K562 (cell line): ENCODE measurements around the gene AP1M2. TPM values are rescaled to one million over a fixed set of nuclear protein-coding genes. Genes with fewer than 3 reads are reported as not detected.
A peak's percentile ranks its signal among the peaks of the same experiment; 100 is the strongest.

Experiments used
- ATF1 ChIP-seq, 2 experiments: fragments of 450-650 bp in 1 of 2; IDR thresholded peaks; 2 replicates each; pipeline ENCODE4 v1.6.1; 2016; ENCODE audit warnings: missing compliant biosample characterization in 1 of 2, missing genetic modification characterization in 1 of 2
- BHLHE40 ChIP-seq: IDR thresholded peaks from 2 replicates; pipeline ENCODE4 v1.6.1; 2011; ENCODE audit warnings: low read length, improper control_type of control experiment
- BRF2 ChIP-seq: IDR thresholded peaks from 3 replicates; pipeline ENCODE4 v1.6.1; 2011; ENCODE audit warnings: borderline replicate concordance, mild to moderate bottlenecking; ENCODE audit not compliant: insufficient read length, insufficient read depth
- CBX1 ChIP-seq: sonication (generic); IDR thresholded peaks from 2 replicates; pipeline ENCODE4 v1.6.1; 2016; ENCODE audit warnings: antibody characterized with exemption, low read depth, mild to moderate bottlenecking
- CHCHD3 ChIP-seq: fragments of 250-450 bp; sonication (Bioruptor Pico); IDR thresholded peaks from 2 replicates; pipeline ENCODE4 v2.1.2; 2022; ENCODE audit warnings: mild to moderate bottlenecking
- CHD2 ChIP-seq: IDR thresholded peaks from 2 replicates; pipeline ENCODE4 v1.6.1; 2011; ENCODE audit warnings: low read depth, low read length
- E2F3 ChIP-seq: fragments of 250-450 bp; sonication (Bioruptor Pico); IDR thresholded peaks from 2 replicates; pipeline ENCODE4 v1.4.0; 2020; ENCODE audit warnings: mild to moderate bottlenecking
- ETV5 ChIP-seq: sonication (generic); formaldehyde crosslinking; IDR thresholded peaks from 2 replicates; pipeline ENCODE4 v1.4.0; 2020; ENCODE audit warnings: low read depth, mild to moderate bottlenecking, missing genetic modification reagents
- IFI16 ChIP-seq: fragments of 250-450 bp; sonication (Bioruptor Pico); IDR thresholded peaks from 2 replicates; pipeline ENCODE4 v2.1.2; 2022; ENCODE audit warnings: mild to moderate bottlenecking, inconsistent platforms
- IRF9 ChIP-seq: fragments of 450-650 bp; IDR thresholded peaks from 2 replicates; pipeline ENCODE4 v1.6.1; 2016; ENCODE audit warnings: missing biosample characterization, missing genetic modification characterization
- KLF16 ChIP-seq: IDR thresholded peaks from 2 replicates; pipeline ENCODE4 v1.6.1; 2016; ENCODE audit warnings: antibody characterized with exemption
- MAFK ChIP-seq: IDR thresholded peaks from 2 replicates; pipeline ENCODE4 v1.6.1; 2011; ENCODE audit warnings: low read length, improper control_type of control experiment
- MAZ ChIP-seq, 2 experiments: fragments of 450-650 bp in 1 of 2; sonication (generic) in 1 of 2; formaldehyde crosslinking; IDR thresholded peaks in 1 of 2; conservative IDR thresholded peaks in 1 of 2; 2 replicates each; pipeline versions ENCODE4 v1.4.0 to v1.5.0; 2020; ENCODE audit warnings: mild to moderate bottlenecking in 1 of 2, missing genetic modification reagents in 1 of 2
- MTA1 ChIP-seq: fragments of 450-650 bp; IDR thresholded peaks from 2 replicates; pipeline ENCODE4 v1.6.1; 2017; ENCODE audit warnings: borderline replicate concordance
- POLR2A ChIP-seq: fragments of 450-650 bp; conservative IDR thresholded peaks from 2 replicates; pipeline ENCODE4 v1.6.1; 2016
- VEZF1 ChIP-seq: fragments of 200-800 bp; sonication (Bioruptor generic); IDR thresholded peaks from 2 replicates; pipeline ENCODE4 v1.6.1; 2017; ENCODE audit warnings: missing genetic modification characterization, missing compliant biosample characterization
- ZBTB8A ChIP-seq: fragments of 450-650 bp; IDR thresholded peaks from 2 replicates; pipeline ENCODE4 v1.6.1; 2018; ENCODE audit warnings: mild to moderate bottlenecking, moderate library complexity; ENCODE audit not compliant: partially characterized antibody
- ZNF23 ChIP-seq: fragments of 250-450 bp; sonication (Bioruptor Pico); IDR thresholded peaks from 2 replicates; pipeline ENCODE4 v1.4.0; 2020; ENCODE audit warnings: mild to moderate bottlenecking
- ZNF239 ChIP-seq: fragments of 250-450 bp; sonication (Bioruptor Pico); IDR thresholded peaks from 2 replicates; pipeline ENCODE4 v1.4.0; 2020; ENCODE audit warnings: mild to moderate bottlenecking
- ZNF408 ChIP-seq: fragments of 250-450 bp; sonication (Bioruptor Pico); IDR thresholded peaks from 2 replicates; pipeline ENCODE4 v1.4.0; 2020; ENCODE audit warnings: low read depth, mild to moderate bottlenecking, moderate library complexity
- ZNF518B ChIP-seq: fragments of 250-450 bp; sonication (Bioruptor Pico); IDR thresholded peaks from 2 replicates; pipeline ENCODE4 v1.5.0; 2021; ENCODE audit warnings: mild to moderate bottlenecking, moderate library complexity
- polyA plus RNA-seq, 8 experiments: library from polyadenylated mRNA; depleted of rRNA in 4 of 8; stranded (reverse) in 5 of 8; unstranded in 3 of 8; fragments of >200 nt; fragmentation: Nextera tagmentation in 2 of 8; fragmentation: Illumina TruSeq in 1 of 8; extraction: Ambion mirVana in 2 of 8; extraction: Trizol in 1 of 8; gene quantifications; 2 replicates each; pipeline versions ENCODE4 v1.2.1 to v1.2.3, GENCODE V29; 2011 to 2014; ENCODE audit warnings: inconsistent platforms in 1 of 8, missing spikeins in 1 of 8
- total RNA-seq, 7 experiments: library from RNA; depleted of rRNA in 6 of 7; stranded (reverse); fragments of >200 nt in 6 of 7; fragmentation: Illumina TruSeq in 2 of 7; extraction: Trizol in 2 of 7; gene quantifications; 2 replicates each; pipeline versions ENCODE4 v1.2.1 to v1.2.3, GENCODE V29; 2011 to 2021; ENCODE audit warnings: low replicate concordance in 1 of 7

Gene AP1M2
- total and polyA plus RNA-seq, 9 of the 15 experiments (the other 6 are each of a cell fraction or from before 2014, with no cell fraction given) = 0.33 to 1.4 (median 0.89) TPM; not detected in 1

- TF ChIP-seq ETV5 (CRISPR knock-in tag) (peak; percentile 58; the same call in 1 of the 2 replicates), CHCHD3 (CRISPR knock-in tag) (no peak), ATF1 (CRISPR knock-in tag; IDR thresholded peaks at IDR 0.05) (no peak), ATF1 (tag; IDR thresholded peaks at IDR 0.05) (peak; percentile 55; the same call in 1 of the 2 replicates), CBX1 (peak; percentile 71; the same call in 1 of the 2 replicates), MTA1 (no peak), ZNF23 (CRISPR knock-in tag) (no peak), CHD2 (no peak), MAFK (no peak), BRF2 (no peak), ZNF408 (CRISPR knock-in tag) (no peak), IFI16 (CRISPR knock-in tag) (no peak), KLF16 (no peak), POLR2A (peak; percentile 83), MAZ (CRISPR knock-in tag; conservative IDR thresholded peaks at IDR 0.05 in 1 of 2, IDR thresholded peaks at IDR 0.05 in 1 of 2) (peak; percentile 73 to 85; a peak in 3 of 4 replicates), BHLHE40 (no peak), ZNF239 (CRISPR knock-in tag) (no peak), ZNF518B (CRISPR knock-in tag) (no peak), ZBTB8A (no peak), E2F3 (CRISPR knock-in tag) (0 out of 2 replicates have a peak, but pooled peaks have one; percentile 31), IRF9 (no peak), VEZF1 (CRISPR knock-in tag) (peak; percentile 81)
Observed at GRCh38 chr19:10565567-10566407, 21.3 kb downstream of the AP1M2 start, which contains the start of gene KRI1 (continued).
